K562 (cell line): ENCODE results near the gene MYB. TPM values are rescaled to one million over a fixed set of nuclear protein-coding genes. Genes with fewer than 3 reads are reported as not detected.

Experiments
- ATAC-seq: fragments of 200-7000 bp; cut with Tn5 transposase; 3 replicates; pipeline ENCODE4 v1.9.1; 2020; ENCODE audit warnings: moderate library complexity
- BruUV-seq: library from RNA; stranded (reverse); fragments of 400-500 nt; replicated peaks from 2 replicates; lab custom pipeline; 2021; lab: Mats Ljungman, UMichigan
- CTCF ChIA-PET: fragments of 300-600 bp; formaldehyde crosslinking; extraction: SDS; loops from one replicate; lab custom pipeline; 2021; ENCODE audit warnings: low intra/inter-chr PET ratio; lab: Yijun Ruan, JAX
- POLR2A ChIA-PET: fragments of 300-600, 350-650 bp; sonication (Branson Sonifier 250); formaldehyde crosslinking; extraction: SDS; loops from one replicate; lab custom pipeline; 2021; ENCODE audit warnings: antibody characterized with exemption, inconsistent platforms; lab: Yijun Ruan, JAX
- DNase-seq, 4 experiments: peaks; one replicate each; pipeline versions ENCODE4 v3.0.0 to v3.0.0-alpha.2; 2011 to 2018; ENCODE audit warnings: low spot score in 3 of 4, mixed read lengths in 3 of 4; ENCODE audit errors: extremely low read depth in 1 of 4
- FAIRE-seq: peaks from 2 replicates; lab custom pipeline; 2011; peaks lifted over from hg19 to GRCh38; lab: Jason Lieb, UNC
- H2AFZ ChIP-seq: 2 replicates; pipeline ENCODE4 v1.6.0; 2011; ENCODE audit warnings: low read depth, low read length, control low read depth, inconsistent platforms
- H3K27ac ChIP-seq: fragments of 200-600 bp; 3 replicates; pipeline ENCODE4 v1.8.0; 2011; ENCODE audit warnings: low read depth, mild to moderate bottlenecking, control low read depth, inconsistent platforms, low read length, moderate library complexity, mixed read lengths; ENCODE audit errors: extremely low read depth
- H3K27me3 ChIP-seq, 2 experiments: fragments of 300-600 bp in 1 of 2; 2 replicates in 1 of 2; 3 replicates in 1 of 2; pipeline versions ENCODE4 v1.6.0 to v1.8.0; 2011; ENCODE audit warnings: inconsistent platforms in 2 of 2, low read length in 2 of 2, mild to moderate bottlenecking in 1 of 2, mixed read lengths in 1 of 2, moderate library complexity in 1 of 2; ENCODE audit not compliant: control insufficient read depth in 2 of 2, insufficient read depth in 2 of 2
- H3K36me3 ChIP-seq: fragments of 300-600 bp; 3 replicates; pipeline ENCODE4 v1.8.0; 2011; ENCODE audit warnings: mild to moderate bottlenecking, low read length, inconsistent platforms; ENCODE audit not compliant: control insufficient read depth, insufficient read depth
- H3K4me1 ChIP-seq, 2 experiments: fragments of 200-600 bp in 1 of 2; replicated peaks in 1 of 2; 2 replicates in 1 of 2; 3 replicates in 1 of 2; pipeline versions ENCODE4 v1.5.1 to v1.8.0; 2011; ENCODE audit warnings: inconsistent platforms in 2 of 2, low read length in 2 of 2, mild to moderate bottlenecking in 1 of 2, mixed read lengths in 1 of 2, moderate library complexity in 1 of 2; ENCODE audit not compliant: control insufficient read depth in 2 of 2, insufficient read depth in 2 of 2
- H3K4me2 ChIP-seq: 2 replicates; pipeline ENCODE4 v1.6.1; 2011; ENCODE audit warnings: low read length, control low read depth, inconsistent platforms, mixed read lengths; ENCODE audit not compliant: insufficient read depth
- H3K4me3 ChIP-seq: fragments of 200-600 bp; sonication (generic), shearing (Covaris generic); 2 replicates; pipeline ENCODE4 v1.5.1; 2016; ENCODE audit warnings: control low read depth, inconsistent platforms
- H3K79me2 ChIP-seq: fragments of 200-600 bp; 3 replicates; pipeline ENCODE4 v1.8.0; 2011; ENCODE audit warnings: low read length, inconsistent platforms; ENCODE audit not compliant: control insufficient read depth, insufficient read depth
- H3K9ac ChIP-seq, 2 experiments: 2 replicates each; pipeline versions ENCODE4 v1.6.0 to v1.6.1; 2011; ENCODE audit warnings: low read depth in 2 of 2, low read length in 2 of 2, control low read depth in 1 of 2, inconsistent platforms in 1 of 2, mild to moderate bottlenecking in 1 of 2, mixed read lengths in 1 of 2; ENCODE audit not compliant: insufficient read depth in 1 of 2
- H3K9me1 ChIP-seq: one replicate; pipeline ENCODE4 v1.6.0; 2011; ENCODE audit warnings: inconsistent platforms, mild to moderate bottlenecking, low read length, moderate library complexity; ENCODE audit not compliant: control insufficient read depth, insufficient read depth
- H3K9me3 ChIP-seq: replicated peaks from 2 replicates; pipeline ENCODE4 v1.5.1; 2011; ENCODE audit warnings: low read depth, low read length, inconsistent platforms; ENCODE audit not compliant: control insufficient read depth, insufficient read depth
- H4K20me1 ChIP-seq: replicated peaks from 2 replicates; pipeline ENCODE4 v1.6.1; 2011; ENCODE audit warnings: low read length, inconsistent platforms, mixed read lengths; ENCODE audit not compliant: control insufficient read depth, insufficient read depth
- CEBPG ChIP-seq, 3 experiments: fragments of 200-800 bp in 1 of 3; sonication (Bioruptor generic) in 1 of 3; sonication (generic) in 1 of 3; formaldehyde crosslinking in 1 of 3; IDR thresholded peaks in 2 of 3; conservative IDR thresholded peaks in 1 of 3; 2 replicates each; pipeline versions ENCODE4 v1.6.1 to v1.8.0; 2016 to 2022; ENCODE audit warnings: missing compliant biosample characterization in 2 of 3, missing genetic modification characterization in 2 of 3, mild to moderate bottlenecking in 1 of 3, missing genetic modification reagents in 1 of 3
- NCOA4 ChIP-seq: fragments of 450-650 bp; IDR thresholded peaks from 2 replicates; pipeline ENCODE4 v1.6.1; 2018; ENCODE audit warnings: mild to moderate bottlenecking; ENCODE audit not compliant: partially characterized antibody
- STAG1 ChIP-seq: sonication (generic); formaldehyde crosslinking; IDR thresholded peaks from 2 replicates; pipeline ENCODE4 v1.5.0; 2020; ENCODE audit warnings: missing genetic modification reagents, borderline replicate concordance
- ZFX ChIP-seq: sonication (generic); formaldehyde crosslinking; IDR thresholded peaks from 2 replicates; pipeline ENCODE4 v1.8.0; 2022; ENCODE audit warnings: mild to moderate bottlenecking, missing genetic modification reagents, moderate library complexity
- WGBS: fragments of 100-300 bp; shearing (Covaris generic); methylation state at CpG from one replicate; pipeline ENCODE4 v1.1.6; 2016; ENCODE audit warnings: low coverage, mixed read lengths; ENCODE audit not compliant: insufficient coverage; ENCODE audit errors: missing lambda C conversion rate; 5-methylcytosine and 5-hydroxymethylcytosine counted together
- in situ Hi-C: fragments of 300-500 bp; cut with MboI; formaldehyde crosslinking; loops from 4 replicates; pipeline ENCODE4 v1.15.0; 2018; ENCODE audit warnings: inconsistent platforms, mixed read lengths
- intact Hi-C: fragments of 100-400 bp; cut with micrococcal nuclease; formaldehyde crosslinking; loops from 2 replicates; pipeline ENCODE4 v1.14.2; 2022
- polyA plus RNA-seq, 8 experiments: library from polyadenylated mRNA; depleted of rRNA in 4 of 8; stranded (reverse) in 5 of 8; unstranded in 3 of 8; fragments of >200 nt; fragmentation: Nextera tagmentation in 2 of 8; fragmentation: Illumina TruSeq in 1 of 8; extraction: Ambion mirVana in 2 of 8; extraction: Trizol in 1 of 8; gene quantifications; 2 replicates each; pipeline versions ENCODE4 v1.2.1 to v1.2.3, GENCODE V29; 2011 to 2014; ENCODE audit warnings: inconsistent platforms in 1 of 8, missing spikeins in 1 of 8
- total RNA-seq, 7 experiments: library from RNA; depleted of rRNA in 6 of 7; stranded (reverse); fragments of >200 nt in 6 of 7; fragmentation: Illumina TruSeq in 2 of 7; extraction: Trizol in 2 of 7; gene quantifications; 2 replicates each; pipeline versions ENCODE4 v1.2.1 to v1.2.3, GENCODE V29; 2011 to 2021; ENCODE audit warnings: low replicate concordance in 1 of 7
- TF ChIP-seq, protein P1 (sequence below), 2 experiments: fragments of 200-800 bp in 1 of 2; sonication (Bioruptor generic) in 1 of 2; sonication (generic) in 1 of 2; formaldehyde crosslinking in 1 of 2; IDR thresholded peaks in 1 of 2; conservative IDR thresholded peaks in 1 of 2; 2 replicates each; pipeline versions ENCODE4 v1.5.0 to v1.6.1; 2016 to 2020; ENCODE audit warnings: missing compliant biosample characterization in 1 of 2, missing genetic modification characterization in 1 of 2, missing genetic modification reagents in 1 of 2
- TF ChIP-seq, protein P2 (sequence below), 2 experiments: fragments of 450-650 bp in 1 of 2; sonication (generic) in 1 of 2; formaldehyde crosslinking in 1 of 2; IDR thresholded peaks; 2 replicates each; pipeline versions ENCODE4 v1.7.1 to v1.9.0; 2016 to 2022; ENCODE audit warnings: inconsistent platforms in 1 of 2, mild to moderate bottlenecking in 1 of 2, missing genetic modification reagents in 1 of 2
- TF ChIP-seq, protein P3 (sequence below): sonication (generic); formaldehyde crosslinking; IDR thresholded peaks from 2 replicates; pipeline ENCODE4 v1.8.1; 2023; ENCODE audit warnings: mild to moderate bottlenecking, missing genetic modification reagents

Gene MYB
- total and polyA plus RNA-seq, 9 of the 15 experiments (the other 6 are each of a cell fraction or from before 2014, with no cell fraction given): 35.8 to 218 (median 140) TPM

DNA sequence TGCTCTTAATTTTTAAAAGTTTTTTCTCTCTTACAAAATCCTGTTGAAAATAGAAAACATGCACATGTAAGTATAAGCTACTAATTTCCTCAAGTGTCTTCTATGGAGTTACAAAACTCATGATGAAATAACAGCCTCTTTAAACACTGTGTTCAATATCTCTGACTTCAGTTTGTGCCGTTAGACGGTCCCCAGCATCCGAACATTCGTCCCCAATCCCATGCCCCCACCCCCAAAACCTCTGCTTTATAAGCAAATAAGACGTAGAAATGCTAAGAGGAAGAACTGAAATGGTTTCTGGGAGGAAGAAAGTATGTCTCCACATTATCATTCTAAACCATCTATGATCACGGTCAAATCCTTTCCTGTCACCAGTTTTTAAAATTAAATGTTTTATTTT lies 31.7 kb upstream of the MYB start:
- CTCF ChIA-PET: no interaction called here
- in situ Hi-C loops: loop anchor here (5.0 kb wide), 1 partner anchor 38 kb away; no protein-coding TSS in a partner anchor
- TF ChIP-seq, protein P1, sequence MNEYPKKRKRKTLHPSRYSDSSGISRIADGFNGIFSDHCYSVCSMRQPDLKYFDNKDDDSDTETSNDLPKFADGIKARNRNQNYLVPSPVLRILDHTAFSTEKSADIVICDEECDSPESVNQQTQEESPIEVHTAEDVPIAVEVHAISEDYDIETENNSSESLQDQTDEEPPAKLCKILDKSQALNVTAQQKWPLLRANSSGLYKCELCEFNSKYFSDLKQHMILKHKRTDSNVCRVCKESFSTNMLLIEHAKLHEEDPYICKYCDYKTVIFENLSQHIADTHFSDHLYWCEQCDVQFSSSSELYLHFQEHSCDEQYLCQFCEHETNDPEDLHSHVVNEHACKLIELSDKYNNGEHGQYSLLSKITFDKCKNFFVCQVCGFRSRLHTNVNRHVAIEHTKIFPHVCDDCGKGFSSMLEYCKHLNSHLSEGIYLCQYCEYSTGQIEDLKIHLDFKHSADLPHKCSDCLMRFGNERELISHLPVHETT (CRISPR knock-in tag; conservative IDR thresholded peaks at IDR 0.05 in 1 of 2, IDR thresholded peaks at IDR 0.05 in 1 of 2): no peak
- TF ChIP-seq NCOA4: no peak
- no peak for TF ChIP-seq ZFX (CRISPR knock-in tag)
- no peak for TF ChIP-seq STAG1
- TF ChIP-seq CEBPG (CRISPR knock-in tag; IDR thresholded peaks at IDR 0.05): no peak
- 0 out of 4 replicates have a peak, but pooled peaks of 1 of the 2 experiments have one; percentile 13 for TF ChIP-seq CEBPG (tag; conservative IDR thresholded peaks at IDR 0.05 in 1 of 2, IDR thresholded peaks at IDR 0.05 in 1 of 2)
- TF ChIP-seq, protein P2, sequence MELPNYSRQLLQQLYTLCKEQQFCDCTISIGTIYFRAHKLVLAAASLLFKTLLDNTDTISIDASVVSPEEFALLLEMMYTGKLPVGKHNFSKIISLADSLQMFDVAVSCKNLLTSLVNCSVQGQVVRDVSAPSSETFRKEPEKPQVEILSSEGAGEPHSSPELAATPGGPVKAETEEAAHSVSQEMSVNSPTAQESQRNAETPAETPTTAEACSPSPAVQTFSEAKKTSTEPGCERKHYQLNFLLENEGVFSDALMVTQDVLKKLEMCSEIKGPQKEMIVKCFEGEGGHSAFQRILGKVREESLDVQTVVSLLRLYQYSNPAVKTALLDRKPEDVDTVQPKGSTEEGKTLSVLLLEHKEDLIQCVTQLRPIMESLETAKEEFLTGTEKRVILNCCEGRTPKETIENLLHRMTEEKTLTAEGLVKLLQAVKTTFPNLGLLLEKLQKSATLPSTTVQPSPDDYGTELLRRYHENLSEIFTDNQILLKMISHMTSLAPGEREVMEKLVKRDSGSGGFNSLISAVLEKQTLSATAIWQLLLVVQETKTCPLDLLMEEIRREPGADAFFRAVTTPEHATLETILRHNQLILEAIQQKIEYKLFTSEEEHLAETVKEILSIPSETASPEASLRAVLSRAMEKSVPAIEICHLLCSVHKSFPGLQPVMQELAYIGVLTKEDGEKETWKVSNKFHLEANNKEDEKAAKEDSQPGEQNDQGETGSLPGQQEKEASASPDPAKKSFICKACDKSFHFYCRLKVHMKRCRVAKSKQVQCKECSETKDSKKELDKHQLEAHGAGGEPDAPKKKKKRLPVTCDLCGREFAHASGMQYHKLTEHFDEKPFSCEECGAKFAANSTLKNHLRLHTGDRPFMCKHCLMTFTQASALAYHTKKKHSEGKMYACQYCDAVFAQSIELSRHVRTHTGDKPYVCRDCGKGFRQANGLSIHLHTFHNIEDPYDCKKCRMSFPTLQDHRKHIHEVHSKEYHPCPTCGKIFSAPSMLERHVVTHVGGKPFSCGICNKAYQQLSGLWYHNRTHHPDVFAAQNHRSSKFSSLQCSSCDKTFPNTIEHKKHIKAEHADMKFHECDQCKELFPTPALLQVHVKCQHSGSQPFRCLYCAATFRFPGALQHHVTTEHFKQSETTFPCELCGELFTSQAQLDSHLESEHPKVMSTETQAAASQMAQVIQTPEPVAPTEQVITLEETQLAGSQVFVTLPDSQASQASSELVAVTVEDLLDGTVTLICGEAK (IDR thresholded peaks at IDR 0.05): 0 out of 2 replicates have a peak, but pooled peaks have one; percentile 4
- TF ChIP-seq, protein P2 (CRISPR knock-in tag; IDR thresholded peaks at IDR 0.05): no peak
- TF ChIP-seq, protein P3, sequence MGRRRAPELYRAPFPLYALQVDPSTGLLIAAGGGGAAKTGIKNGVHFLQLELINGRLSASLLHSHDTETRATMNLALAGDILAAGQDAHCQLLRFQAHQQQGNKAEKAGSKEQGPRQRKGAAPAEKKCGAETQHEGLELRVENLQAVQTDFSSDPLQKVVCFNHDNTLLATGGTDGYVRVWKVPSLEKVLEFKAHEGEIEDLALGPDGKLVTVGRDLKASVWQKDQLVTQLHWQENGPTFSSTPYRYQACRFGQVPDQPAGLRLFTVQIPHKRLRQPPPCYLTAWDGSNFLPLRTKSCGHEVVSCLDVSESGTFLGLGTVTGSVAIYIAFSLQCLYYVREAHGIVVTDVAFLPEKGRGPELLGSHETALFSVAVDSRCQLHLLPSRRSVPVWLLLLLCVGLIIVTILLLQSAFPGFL (CRISPR knock-in tag): no peak

More for the DNA sequence above, 31.7 kb upstream of the MYB start:
- H3K27me3 ChIP-seq: no peaks in the 10 kb centered on the region
- DNase-seq (peak in 1 of 4 experiments; percentile 46), ATAC-seq (peak; percentile 8), FAIRE-seq (no peak)
- H3K9ac ChIP-seq: peak overlapping the region in 1 of 2 experiments; percentile 45; a peak in 2 of 4 replicates
- peaks cover 6 to 49% of the 10 kb centered on the region in 2 experiments for H3K4me1 ChIP-seq
- peak overlapping the region; percentile 77 for H3K27ac ChIP-seq
- POLR2A ChIA-PET: interaction anchor here (0.6 to 0.7 kb wide), 2 partner anchors 13 to 95 kb away, joined by 3 read pairs; partner anchors contain the start of gene HBS1L
- peak overlapping the region; percentile 95 for H2AFZ ChIP-seq
- intact Hi-C loops: no loop called here
- no peaks in the 10 kb centered on the region for H4K20me1 ChIP-seq
- H3K79me2 ChIP-seq: peaks cover 4% of the 10 kb centered on the region; the same call in 2 of the 3 replicates
- no peaks in the 10 kb centered on the region; the same call in 2 of the 3 replicates for H3K36me3 ChIP-seq
- 6% methylated on average over 6 of the region's 6 CpGs for WGBS
- H3K9me1 ChIP-seq: no peaks in the 10 kb centered on the region
- peaks cover 2% of the 10 kb centered on the region; the same call in 1 of the 2 replicates for H3K9me3 ChIP-seq
- no peak overlapping the region for H3K4me3 ChIP-seq
- BruUV-seq: no TSS peak
- H3K4me2 ChIP-seq: 0 out of 2 replicates have a peak overlapping the region, but pooled peaks have one; percentile 4
